Measurements from ENCODE around the gene ALG6. TPM values are rescaled to one million over a fixed set of nuclear protein-coding genes. Genes with fewer than 3 reads are reported as not detected.
"Not testable (repeated sequence)": the region's sequence is repeated elsewhere in the genome, so short reads cannot be mapped to it uniquely, and the experiment has no call there.

Gene ALG6
- total RNA-seq, 1 donor from 2014 or later: 5.7 TPM

- Histone ChIP-seq H3K9me3 (no peaks in the 10 kb centered on the region), H3K4me3 (no peak overlapping the region), H3K4me1 (no peaks in the 10 kb centered on the region), H3K27me3 (no peaks in the 10 kb centered on the region), H3K27ac (no peak overlapping the region), H3K36me3 (peaks cover 2 to 9% of the 10 kb centered on the region in 2 donors)
- intact Hi-C loops (cut with DNase I): no loop called here
- no peak for DNase-seq (ENCODE audit: low spot score in 2 of 2)
- TF ChIP-seq, protein P1, sequence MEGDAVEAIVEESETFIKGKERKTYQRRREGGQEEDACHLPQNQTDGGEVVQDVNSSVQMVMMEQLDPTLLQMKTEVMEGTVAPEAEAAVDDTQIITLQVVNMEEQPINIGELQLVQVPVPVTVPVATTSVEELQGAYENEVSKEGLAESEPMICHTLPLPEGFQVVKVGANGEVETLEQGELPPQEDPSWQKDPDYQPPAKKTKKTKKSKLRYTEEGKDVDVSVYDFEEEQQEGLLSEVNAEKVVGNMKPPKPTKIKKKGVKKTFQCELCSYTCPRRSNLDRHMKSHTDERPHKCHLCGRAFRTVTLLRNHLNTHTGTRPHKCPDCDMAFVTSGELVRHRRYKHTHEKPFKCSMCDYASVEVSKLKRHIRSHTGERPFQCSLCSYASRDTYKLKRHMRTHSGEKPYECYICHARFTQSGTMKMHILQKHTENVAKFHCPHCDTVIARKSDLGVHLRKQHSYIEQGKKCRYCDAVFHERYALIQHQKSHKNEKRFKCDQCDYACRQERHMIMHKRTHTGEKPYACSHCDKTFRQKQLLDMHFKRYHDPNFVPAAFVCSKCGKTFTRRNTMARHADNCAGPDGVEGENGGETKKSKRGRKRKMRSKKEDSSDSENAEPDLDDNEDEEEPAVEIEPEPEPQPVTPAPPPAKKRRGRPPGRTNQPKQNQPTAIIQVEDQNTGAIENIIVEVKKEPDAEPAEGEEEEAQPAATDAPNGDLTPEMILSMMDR (IDR thresholded peaks at IDR 0.05): no peak
Observed at GRCh38 chr1:63408331-63408730, 40.9 kb downstream of the ALG6 start.

DNA sequence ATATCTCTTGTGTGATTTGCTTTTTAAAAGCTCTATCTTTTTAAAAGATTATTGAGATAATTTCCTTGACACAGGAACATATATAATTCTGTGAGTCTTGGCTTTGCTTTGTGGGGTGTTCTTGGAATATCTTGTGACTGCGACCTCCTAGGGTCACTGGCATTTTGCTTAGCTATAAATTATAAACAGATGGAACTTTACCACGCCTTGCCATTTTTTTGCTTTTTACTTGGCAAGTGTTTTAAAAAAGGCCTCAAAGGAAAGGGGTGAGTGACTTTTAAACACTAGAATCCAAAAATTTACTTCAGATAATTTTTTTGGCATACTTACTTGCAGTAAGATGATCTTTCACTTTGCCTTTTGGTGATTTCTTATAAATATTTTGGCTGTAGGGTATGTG lies 43.6 kb downstream of the ALG6 start:
- H3K4me1 ChIP-seq: no peaks in the 10 kb centered on the region
- intact Hi-C loops (cut with DNase I): no loop called here
- H3K36me3 ChIP-seq: peaks cover 2 to 8% of the 10 kb centered on the region in 2 donors
- DNase-seq (ENCODE audit: low spot score in 2 of 2): no peak
- TF ChIP-seq, protein P1 (IDR thresholded peaks at IDR 0.05): no peak
- no peaks in the 10 kb centered on the region for H3K27me3 ChIP-seq
- no peaks in the 10 kb centered on the region for H3K9me3 ChIP-seq
- no peak overlapping the region for H3K27ac ChIP-seq
- no peak overlapping the region for H3K4me3 ChIP-seq

DNA sequence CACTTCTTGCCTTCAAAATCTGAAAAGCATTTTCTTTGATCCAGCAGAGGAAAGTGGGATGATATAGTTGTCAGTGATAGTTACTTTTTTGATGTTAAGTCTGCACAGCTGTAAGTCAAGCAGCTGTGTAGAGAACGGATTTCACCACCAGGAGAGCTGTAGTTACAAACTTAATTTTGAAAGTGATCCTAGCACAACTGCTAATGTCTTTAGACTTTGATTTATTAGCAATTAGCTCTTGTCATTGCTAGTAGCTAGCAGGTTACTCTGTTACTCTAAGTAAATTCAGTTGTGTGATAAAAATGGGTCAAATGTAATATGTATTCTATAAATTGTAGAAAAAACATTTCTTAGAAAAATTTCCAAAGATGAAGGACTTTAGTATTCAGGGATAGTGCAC lies 46.0 kb downstream of the ALG6 start:
- TF ChIP-seq, protein P1 (IDR thresholded peaks at IDR 0.05): no peak
- H3K27ac ChIP-seq: no peak overlapping the region
- H3K4me3 ChIP-seq: no peak overlapping the region
- peaks cover 2 to 8% of the 10 kb centered on the region in 2 donors for H3K36me3 ChIP-seq
- H3K9me3 ChIP-seq: no peaks in the 10 kb centered on the region
- DNase-seq (ENCODE audit: low spot score in 2 of 2): no peak
- no peaks in the 10 kb centered on the region for H3K27me3 ChIP-seq
- H3K4me1 ChIP-seq: no peaks in the 10 kb centered on the region
- intact Hi-C loops (cut with DNase I): no loop called here

- peaks cover 2 to 11% of the 10 kb centered on the region in 2 donors for H3K36me3 ChIP-seq
- TF ChIP-seq, protein P1 (IDR thresholded peaks at IDR 0.05): no peak
- no peaks in the 10 kb centered on the region for H3K27me3 ChIP-seq
- intact Hi-C loops (cut with DNase I): no loop called here
- H3K4me1 ChIP-seq: no peaks in the 10 kb centered on the region
- H3K9me3 ChIP-seq: no peaks in the 10 kb centered on the region
- no peak overlapping the region for H3K27ac ChIP-seq
- H3K4me3 ChIP-seq: no peak overlapping the region
- no peak for DNase-seq (ENCODE audit: low spot score in 2 of 2)
Observed at GRCh38 chr1:63414691-63415365, 47.4 kb downstream of the ALG6 start.

DNA sequence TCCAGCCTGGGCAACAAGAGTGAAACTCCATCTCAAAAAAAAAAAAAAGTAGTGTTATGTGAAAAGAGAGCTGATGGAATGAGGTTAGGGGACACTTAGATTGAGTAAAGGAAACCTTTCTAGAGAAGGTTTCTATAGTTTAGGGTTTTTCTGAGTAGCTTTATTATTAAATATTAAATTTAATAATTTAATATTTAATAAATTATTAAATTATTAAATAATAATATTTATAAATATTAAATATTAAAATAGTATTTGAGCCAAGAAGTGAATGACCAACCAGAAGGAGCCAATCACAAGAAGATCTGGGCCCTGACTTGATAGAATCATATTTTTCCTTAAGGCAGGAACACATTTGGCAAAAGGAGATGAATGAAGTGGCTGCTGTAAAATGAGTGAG lies 50.7 kb downstream of the ALG6 start:
- Histone ChIP-seq H3K27me3 (no peaks in the 10 kb centered on the region), H3K36me3 (peaks cover 0 to 9% of the 10 kb centered on the region in 2 donors), H3K4me1 (no peaks in the 10 kb centered on the region), H3K9me3 (no peaks in the 10 kb centered on the region), H3K27ac (no peak overlapping the region), H3K4me3 (no peak overlapping the region)
- TF ChIP-seq, protein P1 (IDR thresholded peaks at IDR 0.05): no peak
- no peak for DNase-seq (ENCODE audit: low spot score in 2 of 2)
- intact Hi-C loops (cut with DNase I): no loop called here

GRCh38 chr1:63420746-63421145 lies 53.3 kb downstream of the ALG6 start:
- H3K27me3 ChIP-seq; H3K36me3 ChIP-seq; DNase-seq (ENCODE audit: low spot score in 2 of 2); H3K4me3 ChIP-seq; H3K27ac ChIP-seq; intact Hi-C loops (cut with DNase I); H3K9me3 ChIP-seq; H3K4me1 ChIP-seq: not testable (repeated sequence)

All from ascending aorta (tissue), 2 donors.